D341Med (cell line): Measurements from ENCODE around the gene BCOR.

Experiments used
- DNase-seq: peaks from one replicate; pipeline ENCODE4 v3.0.0; 2012; ENCODE audit warnings: low spot score

Gene BCOR

DNA sequence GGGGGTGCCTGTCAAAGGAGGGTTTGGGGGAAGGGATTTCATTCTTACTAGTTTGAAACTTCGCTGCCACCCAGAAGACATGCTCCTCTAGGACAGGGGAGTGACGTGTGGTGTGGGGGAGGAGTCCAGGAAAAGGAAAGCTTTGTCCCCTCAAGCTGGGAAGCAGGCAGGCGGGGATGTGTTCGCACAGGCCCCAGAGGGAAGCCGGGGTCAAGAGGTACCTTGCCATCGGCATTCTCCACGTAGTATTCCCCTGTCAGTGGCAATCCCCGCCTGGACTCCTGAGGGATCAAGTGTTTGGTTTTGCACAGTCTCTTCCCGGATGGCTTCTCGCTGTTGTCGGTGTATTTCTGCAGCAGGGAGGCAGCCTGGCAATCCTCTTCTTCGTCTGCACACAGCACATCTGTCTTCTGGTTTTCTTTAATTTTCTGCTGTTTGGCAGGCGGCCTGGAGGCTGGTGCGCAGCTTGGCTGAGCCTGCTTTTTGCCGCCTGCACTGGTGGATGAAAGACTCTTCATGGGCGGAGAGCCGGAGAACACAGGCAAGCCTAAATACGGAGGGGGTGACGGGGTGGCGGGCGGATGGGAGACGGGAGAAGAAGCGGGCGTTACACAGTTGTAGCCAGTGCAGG, 35.1 kb downstream of the BCOR start:
- no peak for DNase-seq

DNA sequence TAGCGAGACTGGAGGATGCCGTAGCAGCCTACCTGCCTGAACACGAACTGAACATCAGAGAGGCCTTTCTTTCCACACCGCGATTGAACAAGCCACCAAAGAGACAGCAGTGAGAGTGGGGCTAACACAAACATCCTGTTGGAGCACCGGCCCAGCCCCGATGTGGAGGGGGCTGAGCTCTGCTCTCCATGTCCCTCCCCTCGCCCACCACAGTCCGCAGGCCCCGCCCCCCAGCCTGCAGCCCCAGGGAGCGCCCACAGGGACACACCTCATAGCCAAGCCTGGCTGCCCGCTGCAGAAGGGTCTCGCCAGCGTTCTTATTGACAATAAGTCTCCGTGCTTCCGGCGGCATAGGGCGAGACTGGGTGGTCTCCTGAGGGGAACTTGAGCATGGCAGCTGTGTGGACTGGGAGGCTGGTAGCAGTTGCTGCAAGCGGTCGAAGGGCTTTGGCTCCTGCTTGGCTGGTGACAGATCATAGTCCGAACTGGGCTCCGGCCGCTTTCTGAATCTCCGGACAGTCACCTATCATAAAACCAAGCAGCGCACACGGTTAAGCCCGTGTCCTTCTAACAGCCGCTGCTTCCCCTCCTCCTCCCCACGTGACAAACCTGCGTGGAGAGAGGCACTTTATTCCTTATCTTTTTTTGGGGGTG, 35.8 kb downstream of the BCOR start:
- no peak for DNase-seq

DNA sequence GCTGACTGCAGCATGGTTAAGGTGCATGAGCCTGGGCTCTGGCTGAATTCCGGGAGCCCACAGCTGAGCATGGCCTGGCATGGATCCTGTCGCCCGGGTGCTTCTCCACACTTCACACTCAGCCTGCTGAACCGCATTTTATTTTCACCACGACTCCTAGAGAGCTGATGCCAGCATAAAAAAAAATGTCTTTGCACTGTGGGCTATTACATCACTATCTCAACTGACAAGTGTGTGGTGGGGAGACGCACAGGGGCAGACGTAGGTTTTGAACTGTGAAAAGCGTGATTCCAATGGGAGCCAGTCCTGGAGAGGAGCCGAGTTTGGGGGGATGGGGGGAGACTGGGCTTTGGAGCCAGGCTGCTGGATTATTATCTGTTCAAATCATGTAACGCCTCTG, 36.8 kb downstream of the BCOR start:
- no peak for DNase-seq

DNA sequence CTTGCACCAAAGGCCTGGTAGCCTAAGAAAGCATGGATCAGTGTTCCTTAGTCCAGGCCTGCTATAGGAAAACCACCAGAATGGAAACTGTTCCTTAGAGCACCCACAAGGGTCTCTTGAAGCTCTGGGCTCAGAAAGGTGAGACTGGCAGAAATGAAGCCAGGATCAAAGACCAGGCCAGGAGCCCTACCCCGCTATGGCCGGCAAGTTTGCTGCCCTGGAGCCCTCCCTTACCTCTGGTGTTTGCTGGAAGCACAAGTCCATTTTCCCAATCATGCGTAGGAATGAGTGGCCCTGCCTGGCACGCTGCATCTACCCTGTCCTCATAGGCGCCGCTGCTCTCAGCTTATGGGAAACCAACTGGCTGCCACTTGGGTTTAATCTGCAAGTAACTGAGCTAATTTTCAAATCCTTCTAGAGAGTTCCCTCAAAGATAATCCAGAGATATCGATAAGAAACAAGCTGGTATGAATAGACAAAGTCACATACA, 37.4 kb downstream of the BCOR start:
- DNase-seq: no peak

DNA sequence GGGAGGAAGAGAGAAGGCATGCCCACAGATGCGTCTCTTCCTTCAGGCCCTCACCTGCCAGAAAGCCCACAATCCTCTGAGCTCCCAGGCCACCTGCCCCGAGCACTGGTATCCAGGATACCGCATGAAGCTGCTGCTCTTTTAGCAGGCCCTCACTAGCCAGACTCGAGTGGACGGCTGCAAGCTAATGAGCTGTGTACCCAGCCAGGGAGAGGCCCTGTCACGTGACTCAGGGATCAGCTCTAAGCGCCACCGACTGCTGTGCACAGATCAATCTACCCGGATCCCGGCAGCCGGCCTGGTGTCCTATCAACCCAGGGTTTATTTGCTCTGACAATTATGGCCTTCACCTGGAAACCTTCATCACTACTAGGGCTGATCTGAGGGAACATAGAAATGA, 39.0 kb downstream of the BCOR start:
- DNase-seq: no peak

DNA sequence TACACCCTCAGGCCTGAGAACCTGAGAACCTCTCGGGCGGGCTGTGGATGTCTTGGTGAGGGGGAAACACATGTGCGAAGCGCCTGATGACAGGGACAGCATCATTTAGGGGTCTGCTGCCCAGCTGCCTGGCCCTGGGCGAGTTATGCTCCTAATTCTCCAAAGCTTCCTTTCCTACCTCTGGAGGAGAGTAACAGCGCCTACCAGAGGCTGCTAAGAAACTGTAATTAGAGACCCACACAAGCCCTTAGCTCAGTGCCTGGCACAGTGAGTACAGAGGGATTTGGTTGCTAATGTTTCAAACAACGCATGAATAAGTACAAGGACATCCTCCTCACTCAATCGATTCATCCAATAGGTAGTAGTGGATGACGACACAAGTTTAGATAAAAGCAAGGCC, 40.4 kb downstream of the BCOR start:
- no peak for DNase-seq

DNA sequence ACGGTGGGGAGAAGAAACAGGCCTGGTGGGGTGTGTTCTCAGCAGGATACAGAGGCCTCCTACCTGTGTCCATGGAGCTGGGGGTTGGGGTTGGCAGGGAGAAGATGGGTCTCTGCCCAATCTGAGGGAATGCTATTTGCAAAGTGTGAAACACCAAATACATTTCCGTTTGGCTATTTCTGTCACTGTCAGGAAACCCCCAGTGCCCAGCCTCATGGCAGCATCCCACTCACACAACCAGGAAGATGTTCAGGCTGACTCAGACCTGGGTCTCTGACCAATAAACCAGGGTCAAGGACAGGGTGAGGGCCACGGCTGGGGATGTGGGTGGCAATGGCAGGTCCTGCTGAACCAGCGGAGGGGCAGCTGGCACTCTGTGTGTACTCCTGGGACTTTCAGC, 41.3 kb downstream of the BCOR start:
- DNase-seq: no peak

DNA sequence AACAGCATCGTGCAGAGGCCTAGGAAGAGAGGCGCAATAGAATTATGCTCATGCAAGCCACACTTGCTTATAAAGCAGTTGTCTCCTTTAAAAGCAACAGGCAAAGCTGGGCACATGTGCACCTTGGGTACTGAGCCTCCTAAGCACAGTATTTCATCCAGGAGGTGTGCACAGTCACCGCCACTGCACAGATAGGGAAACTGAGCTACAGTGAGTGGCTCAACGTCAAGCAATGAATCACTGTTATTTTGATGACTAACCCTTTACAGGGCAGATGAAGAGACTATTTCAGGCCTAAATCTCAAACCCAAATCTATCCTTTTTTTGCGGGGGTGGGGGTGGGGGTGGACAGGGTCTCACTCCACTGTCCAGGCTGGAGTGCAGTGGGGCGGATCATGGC, 42.3 kb downstream of the BCOR start:
- no peak for DNase-seq

DNA sequence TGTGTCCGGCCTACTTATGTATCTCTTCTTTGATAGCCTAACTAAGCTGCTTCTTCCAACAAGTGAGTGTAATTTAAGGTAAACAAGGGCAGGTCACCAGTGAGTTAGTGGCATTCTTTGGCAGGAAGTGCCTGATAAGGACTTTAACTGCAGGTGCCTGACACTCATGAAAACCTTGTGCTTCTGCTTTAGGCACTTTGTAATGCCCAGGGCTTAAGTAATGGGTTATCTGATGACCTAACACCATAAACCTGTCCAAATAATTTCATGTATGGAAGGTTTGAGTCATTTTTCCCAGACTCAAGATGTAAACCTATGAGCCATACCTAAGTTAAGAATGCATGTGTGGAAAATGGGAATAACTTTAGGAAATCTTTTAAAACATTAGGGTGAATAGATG, 43.0 kb downstream of the BCOR start:
- DNase-seq: no peak

DNA sequence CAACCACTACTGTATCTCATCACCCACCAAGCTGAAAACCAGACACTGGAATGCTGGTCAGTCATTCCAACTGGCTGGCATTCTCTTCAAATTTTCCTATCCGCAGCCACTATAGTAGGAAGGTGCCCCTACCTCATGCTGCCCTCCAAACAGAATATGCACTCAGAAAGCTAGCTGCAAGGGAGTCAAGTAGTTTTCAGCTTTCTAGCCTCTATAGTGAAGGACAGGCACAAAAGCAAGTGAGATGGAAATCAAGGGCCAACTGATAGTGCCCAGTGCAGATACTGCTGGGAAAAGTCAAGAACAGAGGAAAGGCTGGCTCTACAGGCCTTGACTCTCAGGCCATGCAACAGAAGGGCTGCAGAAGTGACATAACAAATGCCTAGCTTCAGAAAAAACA, 47.2 kb downstream of the BCOR start:
- no peak for DNase-seq

DNA sequence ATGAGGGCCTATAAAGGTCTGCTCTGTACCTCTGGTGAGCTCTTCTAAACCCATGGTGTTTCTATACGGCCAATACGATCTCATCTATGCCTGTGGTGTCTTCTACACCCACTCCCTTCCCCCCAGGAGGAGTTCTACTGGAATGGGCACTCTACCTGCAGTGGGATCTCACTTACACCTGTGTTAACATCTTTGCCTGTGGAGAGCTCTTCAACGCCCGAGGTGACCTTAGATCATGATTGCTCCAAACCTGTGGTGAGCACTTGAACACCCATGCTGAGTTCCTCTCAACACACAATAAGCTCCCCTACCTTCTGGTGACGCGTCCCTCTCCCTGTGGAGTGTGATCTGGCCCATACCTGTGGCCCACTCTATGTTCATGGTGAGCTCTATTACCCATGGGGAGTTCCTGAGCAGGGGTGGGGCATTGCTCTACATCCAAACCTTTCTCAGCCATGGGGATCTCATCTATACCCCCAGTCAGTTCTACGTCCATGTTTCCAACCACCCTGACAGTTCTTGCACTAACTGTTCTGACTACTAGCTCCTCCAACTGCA, 48.6 kb downstream of the BCOR start:
- DNase-seq: no peak

DNA sequence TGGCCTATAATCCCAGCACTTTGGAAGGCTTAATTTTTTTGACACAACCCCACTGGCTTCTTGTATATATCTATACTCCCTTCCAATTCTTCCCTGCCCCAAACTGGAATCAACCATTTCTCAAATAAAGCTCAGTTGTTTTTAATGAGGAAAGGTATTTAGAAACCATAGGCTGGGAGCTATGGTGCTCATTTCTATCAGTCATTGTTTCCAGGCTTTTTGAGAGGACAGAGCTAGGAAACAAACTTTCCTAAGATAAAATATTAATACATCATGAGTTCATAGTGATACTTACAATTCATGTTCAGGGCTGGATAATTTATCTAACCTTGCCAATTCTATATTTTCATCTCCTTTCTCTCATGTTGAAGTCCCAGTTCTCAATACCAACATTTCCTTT, 50.3 kb downstream of the BCOR start:
- DNase-seq: no peak

DNA sequence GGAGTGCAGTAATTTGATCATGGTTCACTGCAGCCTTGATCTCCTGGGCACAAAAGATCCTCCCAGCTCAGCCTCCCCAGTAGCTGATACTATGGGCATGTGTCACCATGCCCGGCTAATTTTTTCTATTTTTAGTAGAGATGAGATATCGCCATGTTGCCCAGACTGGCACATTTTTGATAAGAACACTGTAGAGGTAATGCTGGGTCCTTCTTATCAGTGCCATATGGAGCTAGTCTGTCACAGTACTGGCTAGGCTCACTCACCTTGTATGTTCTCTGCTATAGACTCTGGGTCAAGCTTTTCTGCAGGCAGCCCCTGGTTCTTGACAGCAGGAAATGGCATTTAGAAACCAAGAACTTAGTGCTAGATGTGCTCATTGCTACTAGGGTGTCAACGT, 53.9 kb downstream of the BCOR start:
- no peak for DNase-seq

DNA sequence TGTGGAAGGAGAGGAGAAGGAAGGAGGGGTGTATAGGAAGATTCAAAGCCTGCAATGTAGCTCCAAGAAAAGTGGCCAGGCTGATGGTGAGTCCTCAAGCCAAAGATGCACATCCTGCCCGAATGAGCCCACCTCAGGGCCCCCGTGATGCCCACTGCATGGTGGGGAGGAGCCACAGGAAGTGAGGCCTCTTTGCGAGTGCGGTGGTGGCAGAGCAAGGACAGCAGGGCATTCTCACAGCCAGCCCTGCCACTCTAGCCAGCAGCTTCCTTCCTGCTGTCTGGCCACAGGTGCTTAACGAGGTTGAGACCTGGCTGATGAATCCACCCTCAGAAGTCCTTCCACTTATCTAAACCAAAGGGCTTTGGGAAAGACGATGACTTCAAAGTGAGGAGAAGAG, 55.8 kb downstream of the BCOR start:
- no peak for DNase-seq

DNA sequence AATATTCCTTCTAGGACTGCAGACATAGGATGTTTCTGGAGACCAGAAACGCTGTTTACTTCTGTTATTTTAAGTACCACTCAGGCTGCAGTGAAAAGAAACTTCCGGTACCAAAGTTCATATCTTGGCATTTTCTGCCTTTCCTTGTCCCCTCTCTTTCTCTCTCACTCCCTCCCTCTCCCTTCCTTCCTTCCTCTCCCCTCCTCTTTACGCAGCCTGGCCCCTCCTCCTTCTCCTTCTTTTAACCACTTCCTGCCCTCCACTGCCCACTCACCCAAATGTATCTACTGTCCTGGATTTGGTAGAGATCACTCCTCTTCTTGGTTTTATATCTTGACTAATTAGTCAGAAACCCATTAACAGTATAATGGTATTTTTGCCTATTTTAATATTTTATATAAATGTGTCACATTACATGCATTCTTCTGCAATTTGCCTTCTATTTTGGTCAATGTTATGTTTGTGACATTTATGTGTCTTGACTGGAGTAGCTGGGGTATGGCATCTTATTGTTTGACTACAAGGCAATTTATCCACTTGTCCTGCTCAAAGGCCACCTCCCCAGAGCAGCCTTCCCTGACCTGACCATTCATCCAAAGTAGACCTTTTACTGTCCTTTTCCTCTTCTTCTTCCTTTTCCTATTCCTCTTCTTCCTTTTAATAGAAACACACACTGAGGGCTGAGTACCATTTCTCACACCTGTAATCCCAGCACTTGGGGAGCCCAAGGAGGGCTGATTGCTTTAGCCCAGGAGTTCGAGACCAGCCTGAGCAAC, 56.9 kb downstream of the BCOR start:
- no peak for DNase-seq

DNA sequence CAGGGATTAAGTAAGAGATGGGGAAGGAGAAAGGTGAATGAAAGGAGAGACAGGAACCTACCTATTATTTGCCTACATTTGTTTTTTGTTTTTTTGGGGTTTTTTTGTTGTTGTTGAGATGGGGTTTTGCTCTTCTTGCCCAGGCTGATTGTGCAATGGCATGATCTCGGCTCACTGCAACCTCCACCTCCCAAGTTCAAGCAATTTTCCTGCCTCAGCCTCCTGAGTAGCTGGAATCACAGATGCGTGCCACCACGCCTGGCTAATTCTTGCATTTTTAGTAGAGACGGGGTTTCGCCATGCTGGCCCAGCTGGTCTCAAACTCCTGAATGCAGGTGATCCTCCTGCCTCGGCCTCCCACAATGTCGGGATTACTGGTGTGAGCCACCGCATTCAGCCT, 57.9 kb downstream of the BCOR start:
- DNase-seq: no peak

DNA sequence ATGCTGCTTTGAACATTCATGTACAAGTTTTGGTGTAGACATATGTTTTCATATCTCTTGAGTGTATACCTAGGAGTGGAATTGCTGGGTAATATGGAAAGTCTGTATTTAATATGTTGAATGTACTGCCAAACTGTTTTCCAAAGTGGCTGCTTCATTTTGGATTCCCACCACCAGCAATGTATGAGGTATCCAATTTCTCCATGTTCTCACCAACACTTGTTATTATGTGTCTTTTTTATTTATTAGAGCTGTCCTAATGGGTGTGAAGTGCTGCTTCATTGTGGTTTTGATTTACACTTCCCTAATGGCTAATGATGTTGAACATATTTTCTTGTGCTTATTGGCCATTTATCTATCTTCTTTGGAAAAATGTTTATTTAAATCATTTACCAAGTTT, 60.4 kb downstream of the BCOR start:
- DNase-seq: no peak

DNA sequence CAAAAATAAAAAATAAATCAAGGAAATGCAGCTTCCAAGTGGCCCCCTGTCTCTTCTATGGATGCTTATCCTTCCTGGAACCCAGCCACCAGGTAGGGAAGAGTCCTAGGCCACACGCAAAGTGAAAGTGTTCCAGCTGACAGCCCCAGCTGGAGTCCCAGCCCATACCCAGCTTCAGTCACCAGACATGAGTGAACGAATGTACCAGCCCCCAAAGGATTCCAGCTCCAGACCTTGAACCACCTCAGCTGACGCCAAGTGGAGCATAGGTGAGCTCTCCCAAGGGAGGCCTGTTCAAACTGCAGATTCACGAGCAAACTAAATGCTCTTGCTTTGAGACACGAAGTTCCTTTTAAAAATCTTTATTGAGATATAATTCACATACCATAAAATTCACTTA, 62.0 kb downstream of the BCOR start:
- DNase-seq: no peak

DNA sequence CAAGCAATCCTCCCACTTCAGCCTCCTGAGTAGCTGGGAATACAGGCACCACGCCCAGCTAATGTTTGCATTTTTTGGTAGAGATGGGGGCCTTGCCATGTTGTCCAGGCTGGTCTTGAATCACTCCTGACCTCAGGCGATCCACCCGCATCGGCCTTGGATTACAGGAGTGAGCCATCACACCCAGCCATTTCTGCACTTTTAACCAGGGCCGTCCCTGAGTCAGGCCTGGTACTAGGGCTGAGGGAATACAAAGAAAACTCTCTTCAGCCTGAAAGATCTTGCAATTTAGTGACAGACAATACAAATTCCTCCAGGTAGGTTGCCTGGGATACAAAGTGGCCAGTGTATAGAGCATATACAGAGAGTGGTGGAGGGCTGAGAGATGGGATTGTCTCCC, 65.8 kb downstream of the BCOR start:
- DNase-seq: no peak

DNA sequence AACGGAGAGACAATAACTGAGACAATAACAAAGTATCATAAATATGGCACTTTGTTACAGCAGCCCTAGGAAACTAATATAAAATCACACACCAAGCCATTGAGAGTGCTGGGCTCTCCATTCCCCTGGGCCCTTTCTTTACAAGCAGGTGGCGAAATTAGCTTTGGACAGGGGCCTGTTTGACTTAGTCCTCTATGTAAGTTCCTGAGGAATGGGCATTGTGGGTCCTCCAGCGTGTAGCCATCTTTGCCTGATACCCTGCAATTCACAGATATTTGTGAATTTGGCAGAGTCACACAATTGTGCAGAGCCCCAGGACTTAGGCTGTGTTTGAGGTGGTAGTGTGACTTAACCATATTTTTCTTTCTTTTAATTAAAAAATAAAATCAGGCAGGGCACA, 67.6 kb downstream of the BCOR start:
- DNase-seq: no peak

DNA sequence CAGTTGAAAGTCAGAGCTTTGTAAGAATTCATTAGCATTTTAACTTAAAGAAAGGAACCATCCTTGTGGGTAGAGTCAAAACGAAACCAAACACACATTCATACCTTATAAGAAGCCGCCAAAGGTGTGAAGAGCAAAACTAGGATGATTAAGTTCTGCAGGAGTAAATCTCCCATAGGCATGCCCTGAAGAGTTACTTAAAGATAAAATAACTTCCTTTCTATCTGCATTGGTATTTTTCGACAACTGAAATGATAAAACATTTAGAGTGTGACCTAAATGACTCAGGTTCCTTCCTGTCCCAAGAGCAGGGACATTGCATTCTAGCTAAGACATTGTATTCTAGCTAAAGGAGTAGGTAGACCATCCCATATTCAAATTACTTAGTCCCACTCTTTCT, 75.3 kb downstream of the BCOR start:
- DNase-seq: no peak

DNA sequence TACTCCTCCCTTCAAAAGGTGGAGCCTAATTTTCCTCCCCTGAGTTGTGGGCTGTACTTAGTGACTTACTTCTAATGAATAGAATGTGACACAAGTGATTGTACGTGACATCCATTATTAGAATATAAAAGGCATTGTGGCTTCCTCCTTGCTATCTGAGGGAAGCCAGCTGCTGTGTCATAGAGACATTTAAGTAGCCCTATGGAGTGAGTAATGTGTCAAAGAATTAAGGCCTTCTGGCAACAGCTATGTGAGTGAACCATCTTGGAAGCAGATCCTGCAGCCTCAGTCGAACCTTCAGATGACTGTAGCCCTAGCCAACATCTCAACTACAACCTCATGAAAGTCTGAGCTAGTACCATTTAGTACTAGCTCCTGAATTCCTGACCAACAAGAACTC, 76.1 kb downstream of the BCOR start:
- DNase-seq: no peak

DNA sequence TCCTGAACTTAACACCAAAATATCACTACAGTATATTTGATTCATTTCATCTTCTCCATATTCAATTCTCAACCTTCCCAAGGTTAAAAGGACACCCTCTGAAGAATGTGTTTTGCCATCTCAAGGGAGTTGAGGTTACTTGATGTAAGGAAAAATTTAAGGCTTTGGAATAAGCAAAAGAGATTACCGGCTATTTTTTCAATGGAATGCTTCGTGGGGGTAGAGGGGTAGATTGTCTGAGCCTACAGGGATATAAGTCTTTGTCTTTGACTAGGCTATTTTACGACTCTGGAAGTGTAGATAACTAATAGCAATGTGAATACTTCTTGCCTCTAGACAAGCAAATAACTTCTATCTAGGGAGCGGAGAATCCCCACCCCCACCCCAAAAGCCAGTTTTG, 78.2 kb downstream of the BCOR start:
- no peak for DNase-seq
